ENCODE measurements around the gene RFC5. TPM values are rescaled to one million over a fixed set of nuclear protein-coding genes. Genes with fewer than 3 reads are reported as not detected.

The RFC5 gene
- total and polyA plus RNA-seq, 2 of the 8 experiments (the other 6 are each of a cell fraction or from before 2014, with no cell fraction given): 34.4 to 40.6 TPM

DNA sequence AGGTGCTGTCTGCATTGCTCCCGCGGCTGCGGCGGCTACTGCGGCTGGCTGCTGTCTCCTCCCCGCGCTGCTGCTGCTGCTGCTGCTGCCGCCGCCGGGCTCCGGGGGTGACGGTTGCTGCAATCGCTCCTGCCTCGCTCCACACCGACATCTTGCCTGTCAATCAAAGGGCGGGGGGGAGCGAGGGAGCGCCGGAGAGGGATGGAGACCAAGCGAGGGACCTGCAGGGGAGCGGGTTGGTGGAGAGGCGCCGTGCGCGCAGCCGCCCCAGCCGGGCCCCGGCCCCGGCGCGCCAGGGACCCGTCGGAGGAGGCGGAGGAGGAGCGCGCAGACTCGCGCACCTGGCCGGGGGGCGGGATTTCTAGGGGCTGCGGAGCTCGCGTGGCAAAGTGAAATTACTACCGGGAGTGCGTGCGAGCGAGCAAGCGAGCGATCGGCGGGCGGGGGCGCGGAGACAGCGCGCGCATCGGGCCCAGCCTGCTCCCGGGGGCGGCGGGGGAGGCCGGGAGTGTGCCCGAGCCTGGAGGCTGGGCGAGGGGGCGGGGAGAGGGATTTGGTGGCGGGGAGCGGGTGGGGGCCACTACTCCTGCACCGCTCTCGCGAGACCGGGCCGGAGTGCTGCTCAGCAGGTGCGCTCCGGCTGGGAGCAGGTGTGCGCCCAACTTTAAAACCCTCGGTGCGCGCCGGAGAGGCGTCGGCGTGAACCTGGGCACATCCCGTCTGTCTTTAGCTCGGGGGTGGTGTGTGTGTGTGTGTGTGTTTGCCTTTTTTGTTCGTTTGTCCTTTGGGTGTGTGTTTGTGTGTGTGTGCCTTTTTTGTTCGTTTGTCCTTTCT lies 47.5 kb upstream of the RFC5 start, which contains the start of gene KSR2 (continued):
- no peak for TF ChIP-seq FOSL1 (IDR thresholded peaks at IDR 0.05; ENCODE audit: insufficient read depth, low read depth, low read length)
- TF ChIP-seq, protein P1, sequence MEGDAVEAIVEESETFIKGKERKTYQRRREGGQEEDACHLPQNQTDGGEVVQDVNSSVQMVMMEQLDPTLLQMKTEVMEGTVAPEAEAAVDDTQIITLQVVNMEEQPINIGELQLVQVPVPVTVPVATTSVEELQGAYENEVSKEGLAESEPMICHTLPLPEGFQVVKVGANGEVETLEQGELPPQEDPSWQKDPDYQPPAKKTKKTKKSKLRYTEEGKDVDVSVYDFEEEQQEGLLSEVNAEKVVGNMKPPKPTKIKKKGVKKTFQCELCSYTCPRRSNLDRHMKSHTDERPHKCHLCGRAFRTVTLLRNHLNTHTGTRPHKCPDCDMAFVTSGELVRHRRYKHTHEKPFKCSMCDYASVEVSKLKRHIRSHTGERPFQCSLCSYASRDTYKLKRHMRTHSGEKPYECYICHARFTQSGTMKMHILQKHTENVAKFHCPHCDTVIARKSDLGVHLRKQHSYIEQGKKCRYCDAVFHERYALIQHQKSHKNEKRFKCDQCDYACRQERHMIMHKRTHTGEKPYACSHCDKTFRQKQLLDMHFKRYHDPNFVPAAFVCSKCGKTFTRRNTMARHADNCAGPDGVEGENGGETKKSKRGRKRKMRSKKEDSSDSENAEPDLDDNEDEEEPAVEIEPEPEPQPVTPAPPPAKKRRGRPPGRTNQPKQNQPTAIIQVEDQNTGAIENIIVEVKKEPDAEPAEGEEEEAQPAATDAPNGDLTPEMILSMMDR (IDR thresholded peaks at IDR 0.05; ENCODE audit: control extremely low read depth in 1 of 3, insufficient read depth in 1 of 3, low read depth in 1 of 3, low read length in 3 of 3): no peak
- no peak for TF ChIP-seq TEAD4 (IDR thresholded peaks at IDR 0.05; ENCODE audit: low read depth, low read length)
- TF ChIP-seq CHD2 (IDR thresholded peaks at IDR 0.05; ENCODE audit: low read length): peak; percentile 97
- TF ChIP-seq, protein P2, sequence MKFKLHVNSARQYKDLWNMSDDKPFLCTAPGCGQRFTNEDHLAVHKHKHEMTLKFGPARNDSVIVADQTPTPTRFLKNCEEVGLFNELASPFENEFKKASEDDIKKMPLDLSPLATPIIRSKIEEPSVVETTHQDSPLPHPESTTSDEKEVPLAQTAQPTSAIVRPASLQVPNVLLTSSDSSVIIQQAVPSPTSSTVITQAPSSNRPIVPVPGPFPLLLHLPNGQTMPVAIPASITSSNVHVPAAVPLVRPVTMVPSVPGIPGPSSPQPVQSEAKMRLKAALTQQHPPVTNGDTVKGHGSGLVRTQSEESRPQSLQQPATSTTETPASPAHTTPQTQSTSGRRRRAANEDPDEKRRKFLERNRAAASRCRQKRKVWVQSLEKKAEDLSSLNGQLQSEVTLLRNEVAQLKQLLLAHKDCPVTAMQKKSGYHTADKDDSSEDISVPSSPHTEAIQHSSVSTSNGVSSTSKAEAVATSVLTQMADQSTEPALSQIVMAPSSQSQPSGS (IDR thresholded peaks at IDR 0.05; ENCODE audit: low read length): no peak
- no peak for TF ChIP-seq SP4 (IDR thresholded peaks at IDR 0.05; ENCODE audit: low read length)
- TF ChIP-seq SIRT6 (IDR thresholded peaks at IDR 0.05; ENCODE audit: low read length): no peak
- no peak; the same call in 1 of the 2 replicates for TF ChIP-seq NRF1 (IDR thresholded peaks at IDR 0.05; ENCODE audit: low read depth, low read length)
- TF ChIP-seq ZNF274 (IDR thresholded peaks at IDR 0.05; ENCODE audit: borderline replicate concordance, extremely low read depth, low read length): no peak
- TF ChIP-seq KDM5A (IDR thresholded peaks at IDR 0.05; ENCODE audit: low read length): no peak
- TF ChIP-seq HDAC2 (IDR thresholded peaks at IDR 0.05; ENCODE audit: borderline replicate concordance in 1 of 2, low read depth in 2 of 2, low read length in 2 of 2): no peak
- no peak for TF ChIP-seq EZH2 (IDR thresholded peaks at IDR 0.05; ENCODE audit: low read depth, low read length, severe bottlenecking)
- TF ChIP-seq, protein P3, sequence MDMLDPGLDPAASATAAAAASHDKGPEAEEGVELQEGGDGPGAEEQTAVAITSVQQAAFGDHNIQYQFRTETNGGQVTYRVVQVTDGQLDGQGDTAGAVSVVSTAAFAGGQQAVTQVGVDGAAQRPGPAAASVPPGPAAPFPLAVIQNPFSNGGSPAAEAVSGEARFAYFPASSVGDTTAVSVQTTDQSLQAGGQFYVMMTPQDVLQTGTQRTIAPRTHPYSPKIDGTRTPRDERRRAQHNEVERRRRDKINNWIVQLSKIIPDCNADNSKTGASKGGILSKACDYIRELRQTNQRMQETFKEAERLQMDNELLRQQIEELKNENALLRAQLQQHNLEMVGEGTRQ (IDR thresholded peaks at IDR 0.05; ENCODE audit: low read length): no peak
- no peak for TF ChIP-seq MAFK (IDR thresholded peaks at IDR 0.05; ENCODE audit: low read depth, low read length)
- no peak for TF ChIP-seq EGR1 (IDR thresholded peaks at IDR 0.05; ENCODE audit: borderline replicate concordance, low read depth, low read length)
- TF ChIP-seq HDAC6 (IDR thresholded peaks at IDR 0.05; ENCODE audit: low read depth, low read length): no peak
- no peak for TF ChIP-seq GABPA (IDR thresholded peaks at IDR 0.05; ENCODE audit: borderline replicate concordance, insufficient read depth, low read length)
- no peak for TF ChIP-seq POU5F1 (IDR thresholded peaks at IDR 0.05; ENCODE audit: low read depth, low read length)
